ENCODE measurements around the gene ARSH.

DNA sequence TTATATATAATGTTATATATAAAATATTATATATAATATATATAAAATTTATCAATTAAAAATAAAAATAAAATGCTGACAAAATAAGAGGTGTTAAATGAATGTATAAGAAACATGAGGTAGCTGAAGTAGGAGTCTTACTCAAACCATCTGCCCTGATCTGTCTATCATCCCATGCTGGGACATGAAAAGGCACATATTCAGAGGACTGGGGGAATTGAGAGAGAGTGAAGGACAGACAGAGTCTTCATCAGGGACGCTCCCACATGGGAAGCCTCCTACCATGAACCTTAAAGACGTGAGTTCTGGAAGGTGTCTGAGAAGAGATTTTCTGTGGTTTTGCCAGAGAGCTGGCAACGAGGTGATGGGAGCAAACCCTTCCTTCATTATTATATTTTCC is 30.9 kb downstream of the ARSH start:
- TF ChIP-seq, protein P1, sequence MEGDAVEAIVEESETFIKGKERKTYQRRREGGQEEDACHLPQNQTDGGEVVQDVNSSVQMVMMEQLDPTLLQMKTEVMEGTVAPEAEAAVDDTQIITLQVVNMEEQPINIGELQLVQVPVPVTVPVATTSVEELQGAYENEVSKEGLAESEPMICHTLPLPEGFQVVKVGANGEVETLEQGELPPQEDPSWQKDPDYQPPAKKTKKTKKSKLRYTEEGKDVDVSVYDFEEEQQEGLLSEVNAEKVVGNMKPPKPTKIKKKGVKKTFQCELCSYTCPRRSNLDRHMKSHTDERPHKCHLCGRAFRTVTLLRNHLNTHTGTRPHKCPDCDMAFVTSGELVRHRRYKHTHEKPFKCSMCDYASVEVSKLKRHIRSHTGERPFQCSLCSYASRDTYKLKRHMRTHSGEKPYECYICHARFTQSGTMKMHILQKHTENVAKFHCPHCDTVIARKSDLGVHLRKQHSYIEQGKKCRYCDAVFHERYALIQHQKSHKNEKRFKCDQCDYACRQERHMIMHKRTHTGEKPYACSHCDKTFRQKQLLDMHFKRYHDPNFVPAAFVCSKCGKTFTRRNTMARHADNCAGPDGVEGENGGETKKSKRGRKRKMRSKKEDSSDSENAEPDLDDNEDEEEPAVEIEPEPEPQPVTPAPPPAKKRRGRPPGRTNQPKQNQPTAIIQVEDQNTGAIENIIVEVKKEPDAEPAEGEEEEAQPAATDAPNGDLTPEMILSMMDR (IDR thresholded peaks at IDR 0.05; ENCODE audit: low read length), result no peak
- TF ChIP-seq EZH2 (optimal IDR thresholded peaks at IDR 0.05; ENCODE audit: low read depth, low read length), result no peak

Data from MM.1S (cell line).